ENCODE data around the gene UBC. TPM values are rescaled to one million over a fixed set of nuclear protein-coding genes. Genes with fewer than 3 reads are reported as not detected.

Gene UBC
- total and polyA plus RNA-seq, 9 of the 15 experiments (the other 6 are each of a cell fraction or from before 2014, with no cell fraction given) = 533 to 1,153 (median 813) TPM

DNA sequence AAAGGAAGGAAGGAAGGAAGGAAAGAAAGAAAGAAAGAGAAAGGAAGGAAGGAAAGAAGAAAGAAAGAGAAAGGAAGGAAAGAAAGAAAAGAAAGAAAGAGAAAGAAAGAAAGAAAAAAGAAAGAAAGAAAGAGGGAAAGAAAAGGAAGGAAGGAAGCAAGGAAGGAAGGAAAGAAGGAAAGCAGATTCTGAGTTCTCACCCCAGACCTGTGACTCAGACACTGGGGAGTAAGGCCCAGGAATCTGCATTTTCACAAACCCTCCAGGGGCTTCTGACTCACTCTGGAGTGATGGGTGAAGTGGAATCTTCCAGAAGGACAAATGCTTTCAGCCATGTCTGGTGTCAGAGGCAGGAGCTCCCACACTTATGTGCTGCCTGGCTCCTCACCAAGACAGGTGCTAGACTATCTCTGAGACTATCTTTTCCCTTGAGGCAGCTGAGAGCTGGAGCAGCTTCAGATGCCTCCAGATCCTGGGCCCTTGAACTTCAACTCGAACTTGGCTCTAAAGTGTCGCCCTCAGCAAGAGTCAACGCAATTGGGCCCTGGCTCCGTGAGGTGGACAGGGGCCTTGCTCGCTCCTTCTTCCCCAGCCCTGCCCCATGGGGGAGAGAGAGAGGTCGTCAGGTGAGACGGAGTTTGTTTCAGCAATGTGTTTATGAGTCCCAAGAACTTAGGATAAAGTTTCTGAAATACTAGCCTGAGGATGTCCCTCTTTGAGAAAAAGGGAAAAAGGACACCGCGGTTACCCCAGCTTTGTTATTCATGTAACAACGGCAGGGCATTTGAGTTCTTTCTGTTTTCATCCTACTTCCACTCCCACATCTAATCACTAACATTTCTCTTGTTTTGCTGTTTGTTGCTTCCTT, 31.0 kb downstream of the UBC start (continued):
- peak; percentile 73 for TF ChIP-seq SMARCA4 (IDR thresholded peaks at IDR 0.05)
- TF ChIP-seq, protein P1, sequence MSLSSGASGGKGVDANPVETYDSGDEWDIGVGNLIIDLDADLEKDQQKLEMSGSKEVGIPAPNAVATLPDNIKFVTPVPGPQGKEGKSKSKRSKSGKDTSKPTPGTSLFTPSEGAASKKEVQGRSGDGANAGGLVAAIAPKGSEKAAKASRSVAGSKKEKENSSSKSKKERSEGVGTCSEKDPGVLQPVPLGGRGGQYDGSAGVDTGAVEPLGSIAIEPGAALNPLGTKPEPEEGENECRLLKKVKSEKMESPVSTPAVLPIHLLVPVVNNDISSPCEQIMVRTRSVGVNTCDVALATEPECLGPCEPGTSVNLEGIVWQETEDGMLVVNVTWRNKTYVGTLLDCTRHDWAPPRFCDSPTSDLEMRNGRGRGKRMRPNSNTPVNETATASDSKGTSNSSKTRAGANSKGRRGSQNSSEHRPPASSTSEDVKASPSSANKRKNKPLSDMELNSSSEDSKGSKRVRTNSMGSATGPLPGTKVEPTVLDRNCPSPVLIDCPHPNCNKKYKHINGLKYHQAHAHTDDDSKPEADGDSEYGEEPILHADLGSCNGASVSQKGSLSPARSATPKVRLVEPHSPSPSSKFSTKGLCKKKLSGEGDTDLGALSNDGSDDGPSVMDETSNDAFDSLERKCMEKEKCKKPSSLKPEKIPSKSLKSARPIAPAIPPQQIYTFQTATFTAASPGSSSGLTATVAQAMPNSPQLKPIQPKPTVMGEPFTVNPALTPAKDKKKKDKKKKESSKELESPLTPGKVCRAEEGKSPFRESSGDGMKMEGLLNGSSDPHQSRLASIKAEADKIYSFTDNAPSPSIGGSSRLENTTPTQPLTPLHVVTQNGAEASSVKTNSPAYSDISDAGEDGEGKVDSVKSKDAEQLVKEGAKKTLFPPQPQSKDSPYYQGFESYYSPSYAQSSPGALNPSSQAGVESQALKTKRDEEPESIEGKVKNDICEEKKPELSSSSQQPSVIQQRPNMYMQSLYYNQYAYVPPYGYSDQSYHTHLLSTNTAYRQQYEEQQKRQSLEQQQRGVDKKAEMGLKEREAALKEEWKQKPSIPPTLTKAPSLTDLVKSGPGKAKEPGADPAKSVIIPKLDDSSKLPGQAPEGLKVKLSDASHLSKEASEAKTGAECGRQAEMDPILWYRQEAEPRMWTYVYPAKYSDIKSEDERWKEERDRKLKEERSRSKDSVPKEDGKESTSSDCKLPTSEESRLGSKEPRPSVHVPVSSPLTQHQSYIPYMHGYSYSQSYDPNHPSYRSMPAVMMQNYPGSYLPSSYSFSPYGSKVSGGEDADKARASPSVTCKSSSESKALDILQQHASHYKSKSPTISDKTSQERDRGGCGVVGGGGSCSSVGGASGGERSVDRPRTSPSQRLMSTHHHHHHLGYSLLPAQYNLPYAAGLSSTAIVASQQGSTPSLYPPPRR (CRISPR knock-in tag; IDR thresholded peaks at IDR 0.05; ENCODE audit: borderline replicate concordance) = no peak
- TF ChIP-seq GATA2 (CRISPR knock-in tag; IDR thresholded peaks at IDR 0.05) = peak; percentile 37
- no peak for TF ChIP-seq ZFP30 (CRISPR knock-in tag; IDR thresholded peaks at IDR 0.05; ENCODE audit: borderline replicate concordance)
- TF ChIP-seq NEUROD1 (IDR thresholded peaks at IDR 0.05; ENCODE audit: borderline replicate concordance, low read depth, low read length, partially characterized antibody) = no peak
- no peak for TF ChIP-seq C11orf30 (IDR thresholded peaks at IDR 0.05; ENCODE audit: low read depth)
- no peak for TF ChIP-seq TRIM28 (IDR thresholded peaks at IDR 0.05)
- no peak for TF ChIP-seq BRD4 (IDR thresholded peaks at IDR 0.05)
- TF ChIP-seq, protein P2, sequence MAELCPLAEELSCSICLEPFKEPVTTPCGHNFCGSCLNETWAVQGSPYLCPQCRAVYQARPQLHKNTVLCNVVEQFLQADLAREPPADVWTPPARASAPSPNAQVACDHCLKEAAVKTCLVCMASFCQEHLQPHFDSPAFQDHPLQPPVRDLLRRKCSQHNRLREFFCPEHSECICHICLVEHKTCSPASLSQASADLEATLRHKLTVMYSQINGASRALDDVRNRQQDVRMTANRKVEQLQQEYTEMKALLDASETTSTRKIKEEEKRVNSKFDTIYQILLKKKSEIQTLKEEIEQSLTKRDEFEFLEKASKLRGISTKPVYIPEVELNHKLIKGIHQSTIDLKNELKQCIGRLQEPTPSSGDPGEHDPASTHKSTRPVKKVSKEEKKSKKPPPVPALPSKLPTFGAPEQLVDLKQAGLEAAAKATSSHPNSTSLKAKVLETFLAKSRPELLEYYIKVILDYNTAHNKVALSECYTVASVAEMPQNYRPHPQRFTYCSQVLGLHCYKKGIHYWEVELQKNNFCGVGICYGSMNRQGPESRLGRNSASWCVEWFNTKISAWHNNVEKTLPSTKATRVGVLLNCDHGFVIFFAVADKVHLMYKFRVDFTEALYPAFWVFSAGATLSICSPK (IDR thresholded peaks at IDR 0.05; ENCODE audit: borderline replicate concordance) = peak; percentile 82; the same call in 1 of the 2 replicates
- no peak for TF ChIP-seq ZNF830 (CRISPR knock-in tag; IDR thresholded peaks at IDR 0.05)
- no peak for TF ChIP-seq SLC30A9 (CRISPR knock-in tag; IDR thresholded peaks at IDR 0.05)
- no peak for TF ChIP-seq ZNF766 (CRISPR knock-in tag; conservative IDR thresholded peaks at IDR 0.05)
- TF ChIP-seq, protein P3, sequence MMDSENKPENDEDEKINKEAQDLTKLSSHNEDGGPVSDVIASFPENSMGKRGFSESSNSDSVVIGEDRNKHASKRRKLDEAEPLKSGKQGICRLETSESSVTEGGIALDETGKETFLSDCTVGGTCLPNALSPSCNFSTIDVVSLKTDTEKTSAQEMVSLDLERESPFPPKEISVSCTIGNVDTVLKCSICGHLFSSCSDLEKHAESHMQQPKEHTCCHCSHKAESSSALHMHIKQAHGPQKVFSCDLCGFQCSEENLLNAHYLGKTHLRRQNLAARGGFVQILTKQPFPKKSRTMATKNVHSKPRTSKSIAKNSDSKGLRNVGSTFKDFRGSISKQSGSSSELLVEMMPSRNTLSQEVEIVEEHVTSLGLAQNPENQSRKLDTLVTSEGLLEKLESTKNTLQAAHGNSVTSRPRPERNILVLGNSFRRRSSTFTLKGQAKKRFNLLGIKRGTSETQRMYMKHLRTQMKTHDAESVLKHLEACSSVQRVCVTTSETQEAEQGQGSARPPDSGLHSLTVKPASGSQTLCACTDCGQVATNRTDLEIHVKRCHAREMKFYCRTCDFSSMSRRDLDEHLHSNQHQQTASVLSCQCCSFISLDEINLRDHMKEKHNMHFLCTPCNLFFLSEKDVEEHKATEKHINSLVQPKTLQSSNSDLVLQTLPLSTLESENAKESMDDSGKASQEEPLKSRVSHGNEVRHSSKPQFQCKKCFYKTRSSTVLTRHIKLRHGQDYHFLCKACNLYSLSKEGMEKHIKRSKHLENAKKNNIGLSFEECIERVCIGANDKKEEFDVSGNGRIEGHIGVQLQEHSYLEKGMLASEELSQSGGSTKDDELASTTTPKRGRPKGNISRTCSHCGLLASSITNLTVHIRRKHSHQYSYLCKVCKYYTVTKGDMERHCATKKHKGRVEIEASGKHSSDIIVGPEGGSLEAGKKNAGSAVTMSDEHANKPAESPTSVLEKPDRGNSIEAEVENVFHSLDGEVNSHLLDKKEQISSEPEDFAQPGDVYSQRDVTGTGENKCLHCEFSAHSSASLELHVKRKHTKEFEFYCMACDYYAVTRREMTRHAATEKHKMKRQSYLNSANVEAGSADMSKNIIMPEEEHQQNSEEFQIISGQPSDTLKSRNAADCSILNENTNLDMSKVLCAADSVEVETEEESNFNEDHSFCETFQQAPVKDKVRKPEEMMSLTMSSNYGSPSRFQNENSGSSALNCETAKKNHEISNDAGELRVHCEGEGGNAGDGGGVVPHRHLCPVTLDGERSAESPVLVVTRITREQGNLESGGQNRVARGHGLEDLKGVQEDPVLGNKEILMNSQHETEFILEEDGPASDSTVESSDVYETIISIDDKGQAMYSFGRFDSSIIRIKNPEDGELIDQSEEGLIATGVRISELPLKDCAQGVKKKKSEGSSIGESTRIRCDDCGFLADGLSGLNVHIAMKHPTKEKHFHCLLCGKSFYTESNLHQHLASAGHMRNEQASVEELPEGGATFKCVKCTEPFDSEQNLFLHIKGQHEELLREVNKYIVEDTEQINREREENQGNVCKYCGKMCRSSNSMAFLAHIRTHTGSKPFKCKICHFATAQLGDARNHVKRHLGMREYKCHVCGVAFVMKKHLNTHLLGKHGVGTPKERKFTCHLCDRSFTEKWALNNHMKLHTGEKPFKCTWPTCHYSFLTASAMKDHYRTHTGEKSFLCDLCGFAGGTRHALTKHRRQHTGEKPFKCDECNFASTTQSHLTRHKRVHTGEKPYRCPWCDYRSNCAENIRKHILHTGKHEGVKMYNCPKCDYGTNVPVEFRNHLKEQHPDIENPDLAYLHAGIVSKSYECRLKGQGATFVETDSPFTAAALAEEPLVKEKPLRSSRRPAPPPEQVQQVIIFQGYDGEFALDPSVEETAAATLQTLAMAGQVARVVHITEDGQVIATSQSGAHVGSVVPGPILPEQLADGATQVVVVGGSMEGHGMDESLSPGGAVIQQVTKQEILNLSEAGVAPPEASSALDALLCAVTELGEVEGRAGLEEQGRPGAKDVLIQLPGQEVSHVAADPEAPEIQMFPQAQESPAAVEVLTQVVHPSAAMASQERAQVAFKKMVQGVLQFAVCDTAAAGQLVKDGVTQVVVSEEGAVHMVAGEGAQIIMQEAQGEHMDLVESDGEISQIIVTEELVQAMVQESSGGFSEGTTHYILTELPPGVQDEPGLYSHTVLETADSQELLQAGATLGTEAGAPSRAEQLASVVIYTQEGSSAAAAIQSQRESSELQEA (IDR thresholded peaks at IDR 0.05; ENCODE audit: low read depth) = 0 out of 2 replicates have a peak, but pooled peaks have one; percentile 42

All from K562 (cell line).